GM04504 (cell line): ENCODE measurements around the gene C1QTNF7.

Experiments used
- DNase-seq: peaks from one replicate; pipeline ENCODE4 v3.0.0-alpha.2; 2012; ENCODE audit warnings: low read depth

The C1QTNF7 gene

GRCh38 chr4:15414551-15415091 lies 13.2 kb upstream of the C1QTNF7 start:
- DNase-seq: peak; percentile 66

- no peak for DNase-seq
Observed at GRCh38 chr4:15416357-15417232, 11.2 kb upstream of the C1QTNF7 start.

GRCh38 chr4:15417233-15417660 lies 10.6 kb upstream of the C1QTNF7 start:
- DNase-seq: no peak

- no peak for DNase-seq
Observed at GRCh38 chr4:15418956-15419355, 8.9 kb upstream of the C1QTNF7 start.

GRCh38 chr4:15420642-15421041 lies 7.2 kb upstream of the C1QTNF7 start:
- peak; percentile 31 for DNase-seq

- no peak for DNase-seq
Observed at GRCh38 chr4:15423285-15423711, 4.5 kb upstream of the C1QTNF7 start.

GRCh38 chr4:15425520-15425919 lies 2.3 kb upstream of the C1QTNF7 start:
- no peak for DNase-seq

- no peak for DNase-seq
Observed at GRCh38 chr4:15427161-15427560, 672 bp upstream of the C1QTNF7 start.

- DNase-seq: no peak
Observed at GRCh38 chr4:15428611-15429010, 778 bp downstream of the C1QTNF7 start.

GRCh38 chr4:15434091-15434490 lies 6.3 kb downstream of the C1QTNF7 start:
- DNase-seq: no peak

- no peak for DNase-seq
Observed at GRCh38 chr4:15434676-15435075, 6.8 kb downstream of the C1QTNF7 start.

GRCh38 chr4:15436513-15436912 lies 8.7 kb downstream of the C1QTNF7 start:
- no peak for DNase-seq

- DNase-seq: no peak
Observed at GRCh38 chr4:15438939-15439524, 11.2 kb downstream of the C1QTNF7 start.

- DNase-seq: no peak
Observed at GRCh38 chr4:15443371-15444160, 15.7 kb downstream of the C1QTNF7 start.

GRCh38 chr4:15444276-15444675 lies 16.4 kb downstream of the C1QTNF7 start:
- DNase-seq: no peak

GRCh38 chr4:15444879-15445547 lies 17.2 kb downstream of the C1QTNF7 start:
- DNase-seq: no peak

GRCh38 chr4:15451181-15451865 lies 23.5 kb downstream of the C1QTNF7 start:
- no peak for DNase-seq

- peak; percentile 67 for DNase-seq
Observed at GRCh38 chr4:15451866-15452765, 24.3 kb downstream of the C1QTNF7 start.

- peak; percentile 57 for DNase-seq
Observed at GRCh38 chr4:15455290-15455689, 27.5 kb downstream of the C1QTNF7 start.
